ENCODE results near the gene DOHH. TPM values are rescaled to one million over a fixed set of nuclear protein-coding genes. Genes with fewer than 3 reads are reported as not detected.

Gene DOHH
- total RNA-seq, 1 donor from 2014 or later, result 5.5 TPM

- ATAC-seq, result peak; percentile 72
- DNase-seq (ENCODE audit: low spot score), result no peak
These were observed 19.9 kb downstream of the DOHH start, which contains the start of gene SMIM24 for GRCh38 chr19:3480383-3481091. TSS of gene SMIM24 (minus strand) at chr19:3480525. CDS start at chr19:3480463, 62 bp downstream.

- no peak for ATAC-seq
- DNase-seq (ENCODE audit: low spot score), result no peak
These were observed 20.6 kb downstream of the DOHH start for GRCh38 chr19:3479834-3480215.

DNA sequence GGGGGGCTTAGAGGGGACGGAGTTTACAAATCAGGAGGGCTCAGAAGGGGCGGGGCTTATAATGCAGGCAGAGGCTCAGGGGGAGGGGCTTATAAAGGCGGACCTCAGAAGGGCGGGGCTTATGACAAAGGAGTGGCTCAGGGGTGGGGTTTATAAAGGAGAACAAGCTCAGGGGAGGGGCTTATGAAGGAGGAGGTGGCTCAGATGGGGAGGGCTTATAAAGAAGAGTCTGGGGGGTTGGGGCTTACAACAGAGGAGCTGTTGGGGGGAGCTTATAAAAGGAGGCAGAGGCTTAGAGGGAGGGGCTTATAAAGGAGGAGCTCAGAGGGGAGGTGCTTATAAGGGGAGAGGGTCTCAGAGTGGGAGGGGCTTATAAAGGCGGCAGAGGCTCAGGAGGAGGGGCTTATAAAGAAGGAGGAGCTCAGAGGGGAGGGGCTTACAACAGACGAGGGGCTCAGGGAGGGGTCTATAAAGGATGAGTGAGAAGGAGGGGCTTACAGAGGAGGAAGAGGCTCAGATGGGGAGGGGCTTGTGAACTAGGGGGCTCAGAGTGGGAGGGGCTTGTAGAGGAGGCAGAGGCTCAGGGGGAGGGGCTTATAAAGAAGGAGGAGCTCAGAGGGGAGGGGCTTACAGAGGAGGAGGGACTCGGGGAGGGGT is 21.2 kb downstream of the DOHH start:
- DNase-seq (ENCODE audit: low spot score), result no peak
- no peak for ATAC-seq

GRCh38 chr19:3478409-3479176 is 21.9 kb downstream of the DOHH start:
- no peak for DNase-seq (ENCODE audit: low spot score)
- no peak for ATAC-seq

DNA sequence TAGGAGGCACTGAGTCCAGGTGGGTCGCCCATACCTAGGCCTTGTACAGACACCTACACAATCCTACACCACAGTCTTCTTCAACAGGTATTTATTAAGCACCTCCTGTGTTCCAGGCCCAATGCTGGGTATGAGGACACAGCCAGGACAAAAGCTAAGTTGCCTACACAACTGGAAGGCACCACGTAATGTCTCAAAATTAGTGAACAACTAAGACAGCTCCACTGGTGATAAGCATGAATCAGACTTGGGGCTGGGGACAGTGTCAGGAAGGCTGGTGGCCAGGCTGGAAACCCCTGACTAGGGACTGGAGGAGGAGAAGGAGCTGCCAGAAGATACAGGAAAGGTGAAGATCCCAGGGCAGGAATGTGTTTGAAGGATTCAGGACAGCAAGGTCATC is 22.5 kb downstream of the DOHH start:
- DNase-seq (ENCODE audit: low spot score) (no peak), ATAC-seq (no peak)

GRCh38 chr19:3477506-3477905 is 23.0 kb downstream of the DOHH start:
- DNase-seq (ENCODE audit: low spot score) (no peak), ATAC-seq (no peak)

GRCh38 chr19:3476830-3477229 is 23.6 kb downstream of the DOHH start:
- ATAC-seq (no peak), DNase-seq (ENCODE audit: low spot score) (no peak)

GRCh38 chr19:3475449-3475848 is 25.0 kb downstream of the DOHH start:
- DNase-seq (ENCODE audit: low spot score), result no peak
- ATAC-seq, result no peak

DNA sequence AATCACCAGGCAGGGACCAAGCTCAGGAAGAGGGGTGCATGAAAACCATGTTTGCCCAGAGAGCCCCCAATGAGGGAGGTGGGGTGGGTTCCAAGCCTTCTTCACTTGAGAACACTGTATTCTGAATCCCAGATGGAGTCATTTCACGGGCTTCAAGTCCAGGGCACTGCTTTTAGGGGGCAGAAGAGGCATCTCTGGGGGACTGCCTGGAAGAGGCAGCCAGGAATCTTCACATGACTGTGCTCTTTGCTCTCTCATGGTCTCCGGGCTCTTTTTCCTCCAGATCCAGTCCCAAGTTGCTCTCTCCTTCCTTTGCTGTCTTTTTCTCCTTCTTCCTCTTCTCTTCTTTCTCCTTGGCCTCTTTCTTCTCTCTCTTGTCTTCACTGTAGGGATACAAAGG is 25.9 kb downstream of the DOHH start:
- DNase-seq (ENCODE audit: low spot score) (no peak), ATAC-seq (no peak)

GRCh38 chr19:3474010-3474409 is 26.5 kb downstream of the DOHH start:
- ATAC-seq (peak; percentile 30), DNase-seq (ENCODE audit: low spot score) (no peak)

- ATAC-seq (peak; percentile 44), DNase-seq (ENCODE audit: low spot score) (no peak)
These were observed 28.4 kb downstream of the DOHH start for GRCh38 chr19:3471954-3472655.

DNA sequence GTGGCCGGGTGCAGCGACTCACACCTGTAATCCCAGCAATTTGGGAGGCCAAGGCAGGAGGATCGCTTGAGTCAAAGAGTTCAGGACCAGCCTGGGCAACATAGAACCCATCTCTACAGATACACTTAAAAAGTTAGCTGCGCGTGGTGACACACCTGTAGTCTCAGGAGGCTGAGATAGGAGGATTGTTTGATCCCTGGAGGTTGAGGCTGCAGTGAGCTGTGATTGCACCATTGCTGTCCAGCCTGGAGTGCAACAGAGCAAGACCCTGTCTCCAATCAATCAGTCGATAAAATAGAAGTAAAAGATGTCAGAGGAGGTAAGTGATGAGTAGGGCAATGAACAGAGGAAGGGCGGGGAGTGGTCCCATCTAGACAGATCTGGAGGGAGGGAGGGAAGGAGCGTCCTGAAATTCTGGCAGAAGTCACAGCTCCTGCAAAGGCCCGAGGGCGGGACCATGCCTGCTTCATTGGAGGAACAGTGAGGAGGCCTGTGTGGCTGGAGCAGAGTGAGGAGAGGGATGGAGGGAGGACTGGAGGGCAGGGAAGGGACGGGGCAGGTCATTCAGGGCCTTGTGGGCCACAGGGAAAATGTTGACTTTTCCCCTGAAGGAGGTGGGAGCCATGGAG is 29.9 kb downstream of the DOHH start:
- DNase-seq (ENCODE audit: low spot score) (no peak), ATAC-seq (no peak)

DNA sequence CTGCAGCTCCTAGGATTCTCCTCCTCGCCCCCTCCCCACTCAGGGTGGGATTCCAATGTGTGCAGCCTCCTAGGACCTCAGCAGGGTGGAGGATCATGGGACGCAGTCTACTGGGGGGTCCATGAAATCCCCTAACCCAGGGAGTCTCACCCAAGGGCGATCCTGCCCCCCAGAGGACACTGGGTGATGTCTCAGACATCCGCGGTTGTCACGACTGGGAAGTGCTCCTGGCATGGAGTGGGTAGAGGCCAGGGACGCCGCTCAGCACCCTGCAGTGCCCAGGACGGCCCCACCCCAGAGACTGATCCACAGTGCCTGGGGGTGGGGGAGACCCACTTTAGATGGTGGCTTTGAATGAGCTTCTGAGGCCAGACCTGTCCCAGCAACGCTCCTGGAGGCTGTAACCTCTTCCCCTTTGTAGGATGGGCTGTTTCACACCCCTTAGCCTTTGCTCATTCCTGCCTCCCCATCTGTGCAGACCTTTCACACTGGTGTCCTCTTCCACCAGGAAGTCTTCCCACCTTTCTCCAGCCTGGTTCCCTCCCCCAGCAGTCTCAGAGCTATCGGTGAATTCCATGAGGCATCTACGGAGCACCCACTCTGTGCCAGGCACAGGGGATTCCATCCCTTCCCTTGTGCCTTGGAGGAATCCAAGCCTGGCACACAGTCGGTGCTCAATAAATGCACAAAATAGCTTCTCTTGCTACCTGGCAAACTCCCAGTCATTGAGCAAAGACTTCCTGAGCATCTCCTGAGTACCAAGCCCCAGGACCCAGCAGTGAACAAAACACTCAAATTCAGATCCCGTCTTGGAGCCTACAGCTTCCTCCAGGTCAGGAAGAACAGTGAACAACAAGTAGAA is 30.6 kb downstream of the DOHH start:
- no peak for DNase-seq (ENCODE audit: low spot score)
- ATAC-seq, result peak; percentile 18

GRCh38 chr19:3468211-3468610 is 32.3 kb downstream of the DOHH start:
- no peak for ATAC-seq
- no peak for DNase-seq (ENCODE audit: low spot score)

DNA sequence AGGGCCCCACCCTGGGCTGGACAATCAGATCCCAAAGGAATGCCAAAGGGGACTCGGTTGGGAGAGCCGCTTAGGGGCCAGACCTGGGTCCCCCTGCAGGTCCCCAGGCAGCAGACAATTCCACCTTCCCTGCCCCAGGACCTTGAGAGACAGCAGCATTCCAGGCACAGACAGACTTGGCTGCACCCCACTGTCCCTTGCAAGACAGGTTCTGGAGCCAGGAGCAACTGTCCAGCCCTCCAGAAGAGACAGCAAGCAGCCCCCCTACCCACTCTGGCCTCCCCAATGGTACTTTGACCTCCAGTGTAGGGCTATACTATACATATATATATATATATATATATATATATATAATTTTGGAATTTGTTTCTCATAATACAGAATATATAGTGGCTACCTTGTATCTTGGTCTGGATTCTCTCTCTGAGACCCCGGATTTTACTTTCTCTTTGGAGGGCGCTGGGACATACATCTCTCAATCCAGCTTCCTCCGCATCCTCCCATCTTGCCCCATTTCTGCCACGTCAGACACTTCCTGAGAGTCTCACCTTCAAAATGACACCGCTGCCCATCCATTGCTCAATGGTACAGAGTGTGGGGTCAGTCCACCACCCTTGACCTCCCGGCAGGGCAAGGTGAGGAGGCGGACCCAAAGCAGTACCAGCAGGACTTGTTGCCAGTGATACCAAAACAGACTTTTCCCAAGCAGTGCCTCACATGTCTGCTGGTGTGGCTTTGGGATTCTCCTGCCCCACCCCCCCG is 32.9 kb downstream of the DOHH start:
- DNase-seq (ENCODE audit: low spot score) (peak; percentile 86), ATAC-seq (peak; percentile 64)

DNA sequence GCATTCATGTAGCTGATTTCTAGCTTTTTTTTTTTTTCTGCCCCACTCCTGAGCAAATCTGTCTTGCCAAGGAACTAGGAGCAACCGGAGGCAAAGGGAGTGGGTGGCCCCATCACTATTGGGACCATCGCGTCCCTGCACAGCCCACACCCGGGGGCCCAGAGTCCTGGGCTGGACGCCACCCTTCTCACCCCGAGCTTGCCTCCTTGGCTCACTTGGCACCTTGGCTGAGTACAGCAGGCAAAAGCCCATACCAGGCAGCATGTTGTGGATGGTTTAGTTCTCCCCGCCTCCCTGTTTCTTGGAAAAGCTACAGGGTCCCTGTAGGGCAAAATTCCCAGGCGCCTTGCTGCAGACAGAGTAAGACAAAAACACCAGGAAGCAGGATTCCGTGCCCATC is 33.8 kb downstream of the DOHH start:
- ATAC-seq (no peak), DNase-seq (ENCODE audit: low spot score) (no peak)

DNA sequence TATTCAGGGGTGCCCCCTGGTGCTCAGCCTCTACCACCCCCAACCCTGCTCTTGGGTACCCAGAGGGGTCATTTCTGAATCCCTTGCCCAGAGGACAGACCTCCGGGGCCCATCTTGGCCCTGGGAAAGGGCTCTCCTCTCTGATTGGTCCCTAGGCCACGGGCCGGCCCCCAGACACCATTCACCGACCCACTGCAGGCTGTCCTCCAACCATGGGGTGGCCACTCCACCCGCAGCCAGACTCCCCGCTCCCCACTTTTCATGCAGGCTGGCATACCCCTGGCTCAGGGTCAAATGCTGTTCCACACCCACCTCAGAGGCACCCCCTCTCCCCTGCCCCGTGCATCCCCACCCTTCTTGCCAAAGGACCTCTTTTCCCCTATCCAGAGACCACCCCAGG is 34.9 kb downstream of the DOHH start:
- ATAC-seq (no peak), DNase-seq (ENCODE audit: low spot score) (no peak)

DNA sequence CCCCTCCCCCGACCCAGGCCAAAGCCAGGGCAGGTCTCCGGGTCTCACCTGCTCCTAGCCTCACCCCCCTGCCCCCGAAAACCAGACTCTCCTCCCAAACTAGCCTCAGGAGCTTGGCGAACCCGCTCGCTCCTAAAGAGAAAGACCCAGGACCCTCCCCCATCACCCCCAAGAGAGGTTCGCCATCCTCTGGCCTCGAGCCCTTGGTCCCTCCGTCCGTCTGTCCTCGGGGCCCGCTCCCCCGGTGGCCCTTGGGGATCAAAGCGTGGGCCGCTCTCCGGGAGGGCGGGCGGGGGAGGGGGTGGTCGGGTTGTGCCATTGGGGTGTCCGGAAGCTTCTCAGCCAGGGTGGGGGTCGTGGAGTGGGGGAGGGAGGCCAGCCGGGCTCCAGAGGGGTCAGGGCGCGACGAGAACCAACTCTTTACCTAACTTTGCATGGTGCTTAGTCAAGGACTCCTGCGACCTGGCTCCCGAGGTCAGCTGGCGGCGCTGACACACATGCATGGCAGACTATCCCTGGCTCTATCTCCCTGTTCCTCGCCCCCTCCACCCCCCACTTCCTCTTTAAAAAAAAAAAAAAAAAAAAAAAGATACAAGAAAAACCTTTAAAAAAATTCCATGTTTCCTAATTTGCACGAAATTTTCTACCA is 35.8 kb downstream of the DOHH start:
- DNase-seq (ENCODE audit: low spot score) (no peak), ATAC-seq (peak; percentile 12)
